DMS153 (cell line): Measurements from ENCODE around the gene ZNF595.
"Not testable (repeated sequence)": the region's sequence is repeated elsewhere in the genome, so short reads cannot be mapped to it uniquely, and the experiment has no call there.

Experiments used
- DNase-seq: peaks from one replicate; lab custom pipeline; 2025; lab: John Stamatoyannopoulos, UW

Gene ZNF595

GRCh38 chr4:86559-87324 lies 33.6 kb downstream of the ZNF595 start:
- not testable (repeated sequence) for DNase-seq

- no peak for DNase-seq
Observed at GRCh38 chr4:98386-98785, 45.3 kb downstream of the ZNF595 start.

GRCh38 chr4:99863-100262 lies 46.7 kb downstream of the ZNF595 start:
- DNase-seq = no peak

GRCh38 chr4:107083-107443 lies 53.9 kb downstream of the ZNF595 start:
- DNase-seq = no peak

GRCh38 chr4:107444-108429 lies 54.6 kb downstream of the ZNF595 start:
- no peak for DNase-seq

- no peak for DNase-seq
Observed at GRCh38 chr4:112771-113170, 59.6 kb downstream of the ZNF595 start.

- no peak for DNase-seq
Observed at GRCh38 chr4:113732-114131, 60.6 kb downstream of the ZNF595 start.

- no peak for DNase-seq
Observed at GRCh38 chr4:114149-114548, 61.0 kb downstream of the ZNF595 start.

- DNase-seq = no peak
Observed at GRCh38 chr4:116499-116898, 63.4 kb downstream of the ZNF595 start.

GRCh38 chr4:120616-121015 lies 67.5 kb downstream of the ZNF595 start:
- no peak for DNase-seq

- no peak for DNase-seq
Observed at GRCh38 chr4:121408-122084, 68.4 kb downstream of the ZNF595 start.

GRCh38 chr4:123922-124274 lies 70.8 kb downstream of the ZNF595 start:
- DNase-seq = not testable (repeated sequence)

- peak; percentile 91 for DNase-seq
Observed at GRCh38 chr4:124275-125081, 71.4 kb downstream of the ZNF595 start, which contains the start of gene ZNF718. TSS of gene ZNF718 (plus strand) at chr4:124501. CDS start at chr4:124671, 170 bp downstream.

- no peak for DNase-seq
Observed at GRCh38 chr4:125091-125771, 72.1 kb downstream of the ZNF595 start.

GRCh38 chr4:125833-126232 lies 72.7 kb downstream of the ZNF595 start:
- DNase-seq = no peak

GRCh38 chr4:132483-132882 lies 79.4 kb downstream of the ZNF595 start:
- no peak for DNase-seq
